IMR-90 (cell line): ENCODE measurements around the gene P2RY2. TPM values are rescaled to one million over a fixed set of nuclear protein-coding genes. Genes with fewer than 3 reads are reported as not detected.

ENCODE experiments used
- ATAC-seq: fragments of 200-7000 bp; cut with Tn5 transposase; 2 replicates; pipeline ENCODE4 v1.9.1; 2020; ENCODE audit warnings: low read depth, mild to moderate bottlenecking, moderate library complexity
- BruUV-seq: library from RNA; stranded (reverse); fragments of 400-500 nt; replicated peaks from 2 replicates; lab custom pipeline; 2021; lab: Mats Ljungman, UMichigan
- CTCF ChIA-PET: fragments of 300-600 bp; formaldehyde crosslinking; extraction: SDS; loops from one replicate; lab custom pipeline; 2021; ENCODE audit warnings: antibody characterized with exemption; lab: Yijun Ruan, JAX
- POLR2A ChIA-PET: fragments of 300-600 bp; sonication (Branson Sonifier 250); formaldehyde crosslinking; loops from one replicate; lab custom pipeline; 2022; ENCODE audit warnings: antibody characterized with exemption; ENCODE audit not compliant: unreplicated experiment; lab: Charles Lee
- DNase-seq: peaks from one replicate; pipeline ENCODE4 v3.0.0; 2013
- H2AFZ ChIP-seq: replicated peaks from 2 replicates; pipeline ENCODE3; 2013; ENCODE audit warnings: low read length, mild to moderate bottlenecking; ENCODE audit not compliant: poor library complexity
- H2AK5ac ChIP-seq: 2 replicates; pipeline ENCODE4 v1.6.1; 2013; ENCODE audit warnings: low read depth, low read length, inconsistent platforms
- H2AK9ac ChIP-seq: replicated peaks from 2 replicates; pipeline ENCODE3; 2013; ENCODE audit warnings: mild to moderate bottlenecking, low read depth, low read length, moderate library complexity; ENCODE audit not compliant: poor library complexity
- H2BK120ac ChIP-seq: 2 replicates; pipeline ENCODE4 v1.6.1; 2013; ENCODE audit warnings: low read depth, low read length, inconsistent platforms
- H2BK15ac ChIP-seq: 3 replicates; pipeline ENCODE4 v1.6.1; 2013; ENCODE audit warnings: low read depth, low read length, inconsistent platforms
- H2BK20ac ChIP-seq: 2 replicates; pipeline ENCODE4 v1.6.1; 2013; ENCODE audit warnings: low read depth, mild to moderate bottlenecking, inconsistent platforms, low read length, moderate library complexity
- H2BK5ac ChIP-seq: 2 replicates; pipeline ENCODE4 v1.6.1; 2013; ENCODE audit warnings: mild to moderate bottlenecking, low read depth, low read length, inconsistent platforms; ENCODE audit not compliant: poor library complexity, severe bottlenecking
- H3K14ac ChIP-seq: replicated peaks from 2 replicates; pipeline ENCODE4 v1.6.1; 2013; ENCODE audit warnings: low read depth, low read length, inconsistent platforms
- H3K18ac ChIP-seq: 2 replicates; pipeline ENCODE4 v1.6.1; 2013; ENCODE audit warnings: low read depth, low read length, control low read depth
- H3K23ac ChIP-seq: 2 replicates; pipeline ENCODE4 v1.6.1; 2013; ENCODE audit warnings: low read depth, low read length, inconsistent platforms
- H3K27ac ChIP-seq: 2 replicates; pipeline ENCODE4 v1.5.1; 2013; ENCODE audit warnings: mild to moderate bottlenecking, control low read depth, low read length; ENCODE audit not compliant: insufficient read depth
- H3K27me3 ChIP-seq: 2 replicates; pipeline ENCODE4 v1.6.1; 2013; ENCODE audit warnings: low read length; ENCODE audit not compliant: control insufficient read depth, insufficient read depth
- H3K36me3 ChIP-seq: 2 replicates; pipeline ENCODE4 v1.6.1; 2013; ENCODE audit warnings: low read length, mixed read lengths; ENCODE audit not compliant: control insufficient read depth, insufficient read depth
- H3K4ac ChIP-seq: 2 replicates; pipeline ENCODE4 v1.6.1; 2013; ENCODE audit warnings: low read depth, low read length, inconsistent platforms
- H3K4me1 ChIP-seq: 2 replicates; pipeline ENCODE4 v1.6.1; 2013; ENCODE audit warnings: low read length, mixed read lengths; ENCODE audit not compliant: control insufficient read depth, insufficient read depth
- H3K4me2 ChIP-seq: 2 replicates; pipeline ENCODE4 v1.6.1; 2013; ENCODE audit warnings: low read depth, mild to moderate bottlenecking, control low read depth, low read length, moderate library complexity
- H3K4me3 ChIP-seq: 2 replicates; pipeline ENCODE4 v1.5.1; 2013; ENCODE audit warnings: low read depth, mild to moderate bottlenecking, control low read depth, low read length, moderate library complexity; ENCODE audit not compliant: insufficient read depth
- H3K56ac ChIP-seq: 2 replicates; pipeline ENCODE4 v1.6.1; 2013; ENCODE audit warnings: low read length, inconsistent platforms; ENCODE audit not compliant: insufficient read depth; ENCODE audit errors: extremely low read depth
- H3K79me1 ChIP-seq, 2 experiments: 2 replicates each; pipeline ENCODE4 v1.6.1; 2013; ENCODE audit warnings: low read length in 2 of 2, inconsistent platforms in 1 of 2, low read depth in 1 of 2
- H3K9ac ChIP-seq: 2 replicates; pipeline ENCODE4 v1.6.1; 2013; ENCODE audit warnings: low read depth, low read length, control low read depth
- H3K9me1 ChIP-seq: 2 replicates; pipeline ENCODE4 v1.6.1; 2013; ENCODE audit warnings: low read length, inconsistent platforms; ENCODE audit not compliant: insufficient read depth
- H3K9me3 ChIP-seq: 2 replicates; pipeline ENCODE4 v1.6.1; 2013; ENCODE audit warnings: low read length; ENCODE audit not compliant: control insufficient read depth, insufficient read depth
- H4K20me1 ChIP-seq: 2 replicates; pipeline ENCODE4 v1.6.1; 2013; ENCODE audit warnings: low read length, inconsistent platforms; ENCODE audit not compliant: insufficient read depth
- H4K5ac ChIP-seq: 2 replicates; pipeline ENCODE4 v1.6.1; 2013; ENCODE audit warnings: mild to moderate bottlenecking, low read depth, low read length, control low read depth
- H4K8ac ChIP-seq, 2 experiments: 2 replicates each; pipeline ENCODE4 v1.6.1; 2013; ENCODE audit warnings: low read depth in 2 of 2, low read length in 2 of 2, control low read depth in 1 of 2, inconsistent platforms in 1 of 2
- H4K91ac ChIP-seq: 2 replicates; pipeline ENCODE4 v1.6.1; 2013; ENCODE audit warnings: low read depth, low read length, inconsistent platforms; ENCODE audit not compliant: insufficient read depth
- MAFK ChIP-seq: IDR thresholded peaks from 2 replicates; pipeline ENCODE4 v1.6.1; 2012; ENCODE audit warnings: low read depth, low read length, improper control_type of control experiment
- NFE2L2 ChIP-seq: fragments of 150-350 bp; IDR thresholded peaks from 2 replicates; pipeline ENCODE4 v1.6.1; 2016; ENCODE audit warnings: low read depth, mild to moderate bottlenecking, low read length
- RCOR1 ChIP-seq: IDR thresholded peaks from 2 replicates; pipeline ENCODE4 v1.6.1; 2012; ENCODE audit warnings: mild to moderate bottlenecking, low read length, improper control_type of control experiment; ENCODE audit not compliant: insufficient replicate concordance
- WGBS, 2 experiments: methylation state at CpG; one replicate each; pipeline versions ENCODE4 v1.1.5 to v1.1.7; 2013; ENCODE audit warnings: missing lambda C conversion rate in 2 of 2; ENCODE audit not compliant: insufficient read length in 1 of 2; ENCODE audit errors: extremely low coverage in 2 of 2; 5-methylcytosine and 5-hydroxymethylcytosine counted together
- dilution Hi-C: fragments of 300-500 bp; cut with HindIII; formaldehyde crosslinking; loops from one replicate; pipeline ENCODE4 v1.14.3; 2018; ENCODE audit warnings: low sequenced_read_pairs; ENCODE audit not compliant: unreplicated experiment
- in situ Hi-C: fragments of 300-500 bp; cut with MboI; formaldehyde crosslinking; loops from 3 replicates; pipeline ENCODE4 v1.14.3; 2019; ENCODE audit warnings: low sequenced_read_pairs, inconsistent platforms, mixed read lengths
- intact Hi-C: fragments of 100-400 bp; cut with micrococcal nuclease; formaldehyde crosslinking; loops from 2 replicates; pipeline ENCODE4 v1.10.0; 2022
- polyA plus RNA-seq, 3 experiments: library from polyadenylated mRNA; depleted of rRNA; stranded (reverse); fragments of >200 nt; gene quantifications; 2 replicates each; pipeline ENCODE4 v1.2.3, GENCODE V29; 2012; ENCODE audit warnings: low replicate concordance in 1 of 3
- total RNA-seq: library from RNA; depleted of rRNA; stranded (reverse); fragments of >200 nt; gene quantifications from 2 replicates; pipeline ENCODE4 v1.2.3, GENCODE V29; 2012

P2RY2 gene
- total and polyA plus RNA-seq, 2 of the 4 experiments (the other 2 are of a cell fraction), result not detected

GRCh38 chr11:73201888-73202780, 15.9 kb upstream of the P2RY2 start (continued):
- TF ChIP-seq MAFK, result no peak

- Histone ChIP-seq H2BK20ac (no peak overlapping the region), H3K36me3 (no peaks in the 10 kb centered on the region), H3K79me1 (no peaks in the 10 kb centered on the region), H3K9ac (no peak overlapping the region), H3K9me3 (no peaks in the 10 kb centered on the region), H3K4me3 (no peak overlapping the region), H2BK5ac (no peak overlapping the region), H3K18ac (no peak overlapping the region), H3K9me1 (no peaks in the 10 kb centered on the region; the same call in 1 of the 2 replicates), H3K27me3 (peaks cover 8% of the 10 kb centered on the region), H2BK120ac (no peak overlapping the region), H2AFZ (no peak overlapping the region), H2AK9ac (no peak overlapping the region), H3K4ac (no peak overlapping the region), H3K4me2 (no peak overlapping the region), H4K8ac (no peak overlapping the region), H2BK15ac (no peak overlapping the region), H3K23ac (no peak overlapping the region), H4K5ac (no peak overlapping the region), H4K20me1 (no peaks in the 10 kb centered on the region), H3K27ac (no peak overlapping the region), H3K14ac (no peak overlapping the region), H3K56ac (no peak overlapping the region), H4K91ac (no peak overlapping the region), H2AK5ac (no peak overlapping the region), H3K4me1 (0 out of 2 replicates have a peak, but pooled peaks cover 2% of the 10 kb centered on the region)
- ChIA-PET POLR2A (no interaction called here), CTCF (no interaction called here)
- in situ Hi-C loops, result no loop called here
- dilution Hi-C loops, result no loop called here
- no CpG with 5 or more reads among the region's 6 CpGs for WGBS, 2 experiments
- no peak for DNase-seq
- no peak for ATAC-seq
- TF ChIP-seq NFE2L2, result no peak
- no peak for TF ChIP-seq RCOR1
- intact Hi-C loops, result no loop called here
- BruUV-seq, result no TSS peak
Measured at GRCh38 chr11:73203322-73203721, 14.8 kb upstream of the P2RY2 start.
